ENCODE data around the gene FPR3.

DNA sequence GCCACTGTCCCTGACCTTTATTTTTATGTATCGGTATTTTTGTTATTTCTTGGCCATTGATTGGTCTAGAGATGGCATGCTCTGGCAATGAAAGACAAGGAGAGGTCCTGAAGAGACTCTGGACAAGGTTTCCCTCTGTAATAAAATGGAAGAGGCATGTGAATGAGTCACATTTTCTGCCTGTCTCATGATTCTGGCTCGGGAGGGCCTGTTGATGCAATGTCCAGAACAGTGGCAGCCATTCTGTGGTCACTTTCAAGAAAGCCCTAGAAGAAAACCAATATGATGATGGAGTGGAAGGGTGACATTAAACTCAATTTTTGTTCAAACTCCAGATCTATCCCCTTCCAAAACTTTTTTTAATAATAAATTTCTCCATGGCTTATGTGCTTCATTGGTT is 2.0 kb upstream of the FPR3 start:
- TF ChIP-seq POLR2A (IDR thresholded peaks at IDR 0.05) (no peak), POLR2AphosphoS5 (IDR thresholded peaks at IDR 0.05) (no peak), EP300 (IDR thresholded peaks at IDR 0.05; ENCODE audit: low read depth) (no peak)
- TF ChIP-seq, protein P1, sequence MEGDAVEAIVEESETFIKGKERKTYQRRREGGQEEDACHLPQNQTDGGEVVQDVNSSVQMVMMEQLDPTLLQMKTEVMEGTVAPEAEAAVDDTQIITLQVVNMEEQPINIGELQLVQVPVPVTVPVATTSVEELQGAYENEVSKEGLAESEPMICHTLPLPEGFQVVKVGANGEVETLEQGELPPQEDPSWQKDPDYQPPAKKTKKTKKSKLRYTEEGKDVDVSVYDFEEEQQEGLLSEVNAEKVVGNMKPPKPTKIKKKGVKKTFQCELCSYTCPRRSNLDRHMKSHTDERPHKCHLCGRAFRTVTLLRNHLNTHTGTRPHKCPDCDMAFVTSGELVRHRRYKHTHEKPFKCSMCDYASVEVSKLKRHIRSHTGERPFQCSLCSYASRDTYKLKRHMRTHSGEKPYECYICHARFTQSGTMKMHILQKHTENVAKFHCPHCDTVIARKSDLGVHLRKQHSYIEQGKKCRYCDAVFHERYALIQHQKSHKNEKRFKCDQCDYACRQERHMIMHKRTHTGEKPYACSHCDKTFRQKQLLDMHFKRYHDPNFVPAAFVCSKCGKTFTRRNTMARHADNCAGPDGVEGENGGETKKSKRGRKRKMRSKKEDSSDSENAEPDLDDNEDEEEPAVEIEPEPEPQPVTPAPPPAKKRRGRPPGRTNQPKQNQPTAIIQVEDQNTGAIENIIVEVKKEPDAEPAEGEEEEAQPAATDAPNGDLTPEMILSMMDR (IDR thresholded peaks at IDR 0.05): no peak

Measured in transverse colon (tissue), 4 donors.